ENCODE data around the gene LDLRAD4.

The LDLRAD4 gene

DNA sequence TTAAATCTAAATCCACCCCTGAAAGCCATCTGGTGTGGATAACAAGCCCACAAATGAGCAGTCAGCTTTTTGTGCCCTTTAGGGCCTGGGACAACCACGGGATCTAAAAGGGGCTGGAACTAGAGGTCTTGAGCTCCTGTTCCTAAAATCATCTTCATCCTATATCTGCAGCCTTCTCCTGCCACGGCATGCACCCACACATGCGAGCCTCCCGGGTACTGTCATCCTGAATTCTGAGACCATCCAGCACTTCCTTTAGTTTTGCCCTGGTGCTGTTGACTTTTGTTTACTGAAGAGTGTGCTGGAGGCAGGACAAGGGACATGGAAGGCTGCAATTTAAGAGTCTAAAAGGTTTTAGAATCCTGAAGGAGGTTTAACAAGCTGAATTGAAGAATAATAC, 324.6 kb downstream of the LDLRAD4 start:
- Histone ChIP-seq H3K4me3 (replicated peaks; ENCODE audit: insufficient read depth, low read length) (no peak overlapping the region), H3K27ac (replicated peaks) (no peak overlapping the region), H3K27me3 (ENCODE audit: insufficient read depth, poor library complexity, severe bottlenecking) (no peaks in the 10 kb centered on the region)
- no peak for DNase-seq (ENCODE audit: low read depth in 1 of 2, low spot score in 1 of 2)
- TF ChIP-seq, protein P1, sequence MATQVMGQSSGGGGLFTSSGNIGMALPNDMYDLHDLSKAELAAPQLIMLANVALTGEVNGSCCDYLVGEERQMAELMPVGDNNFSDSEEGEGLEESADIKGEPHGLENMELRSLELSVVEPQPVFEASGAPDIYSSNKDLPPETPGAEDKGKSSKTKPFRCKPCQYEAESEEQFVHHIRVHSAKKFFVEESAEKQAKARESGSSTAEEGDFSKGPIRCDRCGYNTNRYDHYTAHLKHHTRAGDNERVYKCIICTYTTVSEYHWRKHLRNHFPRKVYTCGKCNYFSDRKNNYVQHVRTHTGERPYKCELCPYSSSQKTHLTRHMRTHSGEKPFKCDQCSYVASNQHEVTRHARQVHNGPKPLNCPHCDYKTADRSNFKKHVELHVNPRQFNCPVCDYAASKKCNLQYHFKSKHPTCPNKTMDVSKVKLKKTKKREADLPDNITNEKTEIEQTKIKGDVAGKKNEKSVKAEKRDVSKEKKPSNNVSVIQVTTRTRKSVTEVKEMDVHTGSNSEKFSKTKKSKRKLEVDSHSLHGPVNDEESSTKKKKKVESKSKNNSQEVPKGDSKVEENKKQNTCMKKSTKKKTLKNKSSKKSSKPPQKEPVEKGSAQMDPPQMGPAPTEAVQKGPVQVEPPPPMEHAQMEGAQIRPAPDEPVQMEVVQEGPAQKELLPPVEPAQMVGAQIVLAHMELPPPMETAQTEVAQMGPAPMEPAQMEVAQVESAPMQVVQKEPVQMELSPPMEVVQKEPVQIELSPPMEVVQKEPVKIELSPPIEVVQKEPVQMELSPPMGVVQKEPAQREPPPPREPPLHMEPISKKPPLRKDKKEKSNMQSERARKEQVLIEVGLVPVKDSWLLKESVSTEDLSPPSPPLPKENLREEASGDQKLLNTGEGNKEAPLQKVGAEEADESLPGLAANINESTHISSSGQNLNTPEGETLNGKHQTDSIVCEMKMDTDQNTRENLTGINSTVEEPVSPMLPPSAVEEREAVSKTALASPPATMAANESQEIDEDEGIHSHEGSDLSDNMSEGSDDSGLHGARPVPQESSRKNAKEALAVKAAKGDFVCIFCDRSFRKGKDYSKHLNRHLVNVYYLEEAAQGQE (IDR thresholded peaks at IDR 0.05; ENCODE audit: insufficient replicate concordance, low read depth) = no peak
- TF ChIP-seq CTCF (IDR thresholded peaks at IDR 0.05; ENCODE audit: insufficient read depth, low read length) = no peak
- TF ChIP-seq SPI1 (IDR thresholded peaks at IDR 0.05; ENCODE audit: borderline replicate concordance, low read depth) = no peak
- no peak for TF ChIP-seq GABPA (IDR thresholded peaks at IDR 0.05; ENCODE audit: low read depth)
- no peak for TF ChIP-seq POLR2AphosphoS5 (IDR thresholded peaks at IDR 0.05; ENCODE audit: low read depth)

GRCh38 chr18:13543811-13544732, 325.5 kb downstream of the LDLRAD4 start:
- H3K27ac ChIP-seq (replicated peaks) = no peak overlapping the region
- TF ChIP-seq, protein P1 (IDR thresholded peaks at IDR 0.05; ENCODE audit: insufficient replicate concordance, low read depth) = no peak
- no peak for DNase-seq (ENCODE audit: low read depth in 1 of 2, low spot score in 1 of 2)
- H3K27me3 ChIP-seq (ENCODE audit: insufficient read depth, poor library complexity, severe bottlenecking) = no peaks in the 10 kb centered on the region
- H3K4me3 ChIP-seq (replicated peaks; ENCODE audit: insufficient read depth, low read length) = no peak overlapping the region

DNA sequence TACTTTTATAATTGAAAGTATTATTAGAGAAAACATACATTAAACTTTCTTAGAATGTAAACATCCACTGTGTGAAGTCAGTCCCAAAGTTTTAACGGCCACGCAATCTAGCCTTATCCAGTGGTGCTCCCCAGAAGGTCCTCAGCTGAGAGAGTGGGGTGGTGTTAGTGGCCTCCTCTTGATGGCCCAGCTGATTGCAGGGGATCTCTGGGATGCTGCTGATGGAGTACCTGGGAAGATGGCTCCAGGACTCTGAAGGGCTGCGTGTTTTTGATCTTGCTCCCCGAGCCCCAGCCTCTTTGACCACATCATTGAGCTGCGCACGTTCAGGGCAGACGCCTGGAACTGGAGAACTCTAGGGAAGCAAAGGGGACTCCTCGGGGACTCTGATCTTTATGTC, 326.4 kb downstream of the LDLRAD4 start:
- Histone ChIP-seq H3K4me3 (replicated peaks; ENCODE audit: insufficient read depth, low read length) (no peak overlapping the region), H3K27ac (replicated peaks) (no peak overlapping the region), H3K27me3 (ENCODE audit: insufficient read depth, poor library complexity, severe bottlenecking) (no peaks in the 10 kb centered on the region)
- DNase-seq (ENCODE audit: low read depth in 1 of 2, low spot score in 1 of 2) = no peak
- TF ChIP-seq POLR2AphosphoS5 (IDR thresholded peaks at IDR 0.05; ENCODE audit: low read depth) (no peak), SPI1 (IDR thresholded peaks at IDR 0.05; ENCODE audit: borderline replicate concordance, low read depth) (no peak), CTCF (IDR thresholded peaks at IDR 0.05; ENCODE audit: insufficient read depth, low read length) (no peak), GABPA (IDR thresholded peaks at IDR 0.05; ENCODE audit: low read depth) (no peak)
- TF ChIP-seq, protein P1 (IDR thresholded peaks at IDR 0.05; ENCODE audit: insufficient replicate concordance, low read depth) = no peak

Data from HL-60 (cell line).